Lung (tissue), 12 donors: ENCODE data around the gene SCAANT1. TPM values are rescaled to one million over a fixed set of nuclear protein-coding genes. Genes with fewer than 3 reads are reported as not detected.

Source experiments
- ATAC-seq: fragments of 200-7000 bp; cut with Tn5 transposase; one replicate; pipeline ENCODE4 v1.9.1; 2020; ENCODE audit warnings: moderate number of reproducible peaks; ENCODE audit not compliant: insufficient read depth, low FRiP score
- DNase-seq, 3 donors: peaks; one replicate each; pipeline ENCODE4 v3.0.0-alpha.2; 2013 to 2017
- H3K27ac ChIP-seq, 2 donors: one replicate each; pipeline ENCODE4 v1.5.1; 2013; ENCODE audit warnings: mild to moderate bottlenecking in 2 of 2, moderate library complexity in 2 of 2, control low read depth in 1 of 2, inconsistent platforms in 1 of 2, low read depth in 1 of 2, low read length in 1 of 2
- H3K27me3 ChIP-seq, 3 donors: one replicate each; pipeline ENCODE4 v1.5.1; 2013; ENCODE audit warnings: low read length in 2 of 3; ENCODE audit not compliant: control insufficient read depth in 3 of 3, insufficient read depth in 3 of 3
- H3K36me3 ChIP-seq, 4 donors: one replicate each; pipeline ENCODE4 v1.5.1; 2013; ENCODE audit warnings: low read length in 4 of 4, mild to moderate bottlenecking in 1 of 4, moderate library complexity in 1 of 4; ENCODE audit not compliant: control insufficient read depth in 4 of 4, insufficient read depth in 4 of 4
- H3K4me1 ChIP-seq, 5 donors: one replicate each; pipeline ENCODE4 v1.5.1; 2013; ENCODE audit warnings: low read length in 5 of 5, mild to moderate bottlenecking in 2 of 5, moderate library complexity in 1 of 5; ENCODE audit not compliant: control insufficient read depth in 5 of 5, insufficient read depth in 5 of 5
- H3K4me3 ChIP-seq: one replicate; pipeline ENCODE4 v1.5.1; 2013; ENCODE audit warnings: mild to moderate bottlenecking, control low read depth, moderate library complexity
- H3K9ac ChIP-seq, 2 donors: one replicate each; pipeline ENCODE4 v1.5.1; 2013; ENCODE audit warnings: low read length in 2 of 2, control low read depth in 1 of 2; ENCODE audit not compliant: insufficient read depth in 1 of 2
- H3K9me3 ChIP-seq, 4 donors: one replicate each; pipeline ENCODE4 v1.5.1; 2013; ENCODE audit warnings: low read length in 3 of 4, mild to moderate bottlenecking in 1 of 4, moderate library complexity in 1 of 4; ENCODE audit not compliant: control insufficient read depth in 4 of 4, insufficient read depth in 3 of 4
- WGBS, 2 donors: extraction: QIAGEN DNeasy Blood & Tissue Kit; methylation state at CpG; one replicate each; pipeline ENCODE4 v1.1.7; 2013; 5-methylcytosine and 5-hydroxymethylcytosine counted together
- polyA plus RNA-seq, 2 donors: library from polyadenylated mRNA; stranded (reverse); fragments of 200-250 nt; gene quantifications; one replicate each; pipeline ENCODE4 v1.2.1, GENCODE V29; 2013
- total RNA-seq, 2 donors: library from RNA; depleted of rRNA in 1 of 2; stranded (reverse); fragments of >200 nt in 1 of 2; gene quantifications; one replicate each; pipeline ENCODE4 v1.2.1, GENCODE V29; 2014 to 2021
- TF ChIP-seq, protein P1 (sequence below): IDR thresholded peaks from 2 replicates; pipeline ENCODE4 v1.5.1; 2012; ENCODE audit warnings: mild to moderate bottlenecking; ENCODE audit errors: control extremely low read depth, extremely low read depth
- donor health status: control.
- donor health status: control.
- donor health status: Bipolar disorder and iron deficiency.
- donor health status: healthy.
- donor health status: DM: yes; HTN: yes; CAD: no.

SCAANT1 gene
- total and polyA plus RNA-seq, 4 donors = not detected

DNA sequence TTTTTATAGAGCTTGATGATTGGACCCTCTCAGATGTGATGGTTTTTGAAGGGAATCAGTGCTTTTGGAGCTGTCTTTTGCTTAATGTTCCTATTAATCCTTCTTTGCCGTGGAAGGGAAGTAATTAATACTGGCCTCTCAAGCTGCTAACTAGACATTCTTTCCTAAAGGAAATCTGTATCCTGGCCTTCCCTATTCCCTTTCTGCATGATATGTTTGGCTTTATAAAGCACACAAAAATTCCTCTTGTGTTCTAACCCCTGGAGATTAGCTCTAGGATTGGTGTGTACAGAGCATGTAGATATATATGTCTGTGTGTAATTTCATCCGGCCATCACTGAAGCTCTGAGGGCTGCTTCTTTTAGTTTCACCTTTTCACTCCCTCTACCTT is 41.6 kb downstream of the SCAANT1 start:
- peaks cover 0 to 3% (median 3%) of the 10 kb centered on the region in 5 donors for H3K4me1 ChIP-seq
- H3K27ac ChIP-seq = no peak overlapping the region
- no peak overlapping the region for H3K4me3 ChIP-seq
- H3K27me3 ChIP-seq = no peaks in the 10 kb centered on the region
- TF ChIP-seq, protein P1, sequence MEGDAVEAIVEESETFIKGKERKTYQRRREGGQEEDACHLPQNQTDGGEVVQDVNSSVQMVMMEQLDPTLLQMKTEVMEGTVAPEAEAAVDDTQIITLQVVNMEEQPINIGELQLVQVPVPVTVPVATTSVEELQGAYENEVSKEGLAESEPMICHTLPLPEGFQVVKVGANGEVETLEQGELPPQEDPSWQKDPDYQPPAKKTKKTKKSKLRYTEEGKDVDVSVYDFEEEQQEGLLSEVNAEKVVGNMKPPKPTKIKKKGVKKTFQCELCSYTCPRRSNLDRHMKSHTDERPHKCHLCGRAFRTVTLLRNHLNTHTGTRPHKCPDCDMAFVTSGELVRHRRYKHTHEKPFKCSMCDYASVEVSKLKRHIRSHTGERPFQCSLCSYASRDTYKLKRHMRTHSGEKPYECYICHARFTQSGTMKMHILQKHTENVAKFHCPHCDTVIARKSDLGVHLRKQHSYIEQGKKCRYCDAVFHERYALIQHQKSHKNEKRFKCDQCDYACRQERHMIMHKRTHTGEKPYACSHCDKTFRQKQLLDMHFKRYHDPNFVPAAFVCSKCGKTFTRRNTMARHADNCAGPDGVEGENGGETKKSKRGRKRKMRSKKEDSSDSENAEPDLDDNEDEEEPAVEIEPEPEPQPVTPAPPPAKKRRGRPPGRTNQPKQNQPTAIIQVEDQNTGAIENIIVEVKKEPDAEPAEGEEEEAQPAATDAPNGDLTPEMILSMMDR = no peak
- 62 to 70% methylated on average over 2 of the region's 2 CpGs for WGBS, 2 donors
- no peaks in the 10 kb centered on the region for H3K36me3 ChIP-seq
- no peak overlapping the region for H3K9ac ChIP-seq
- H3K9me3 ChIP-seq = no peaks in the 10 kb centered on the region
- no peak for DNase-seq
- no peak for ATAC-seq

DNA sequence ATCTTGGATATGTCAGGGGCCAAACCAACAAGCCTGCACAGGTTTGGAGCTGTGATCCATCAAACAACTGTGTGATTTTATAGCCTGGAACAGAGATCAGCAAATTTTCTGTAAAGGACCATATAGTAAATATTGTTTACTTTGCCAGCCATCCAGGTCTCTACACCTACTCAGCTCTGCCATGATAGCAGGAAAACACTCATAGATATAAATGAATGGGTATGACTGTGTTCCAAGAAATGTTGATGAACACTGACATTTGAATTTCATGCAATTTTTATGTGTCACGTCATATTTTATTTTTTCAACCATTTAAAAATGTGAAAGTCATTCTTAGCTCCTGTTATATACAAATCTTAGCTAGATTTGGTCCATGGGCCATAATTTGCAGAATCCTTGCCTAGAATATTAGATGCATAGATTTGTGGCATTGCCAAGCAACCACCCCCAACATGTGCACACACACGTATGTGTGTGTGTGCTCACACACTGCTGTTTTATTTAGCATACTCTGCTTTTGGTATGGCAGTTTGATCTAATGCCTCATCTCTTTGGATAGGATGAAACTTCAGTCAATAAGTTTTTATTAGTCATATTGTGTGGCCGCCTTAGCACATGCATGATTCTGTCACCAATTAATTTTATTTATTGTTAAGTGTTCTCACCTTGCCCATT is 42.1 kb downstream of the SCAANT1 start:
- Histone ChIP-seq H3K27me3 (no peaks in the 10 kb centered on the region), H3K4me1 (peaks cover 0 to 4% (median 1%) of the 10 kb centered on the region in 5 donors), H3K27ac (no peak overlapping the region), H3K9me3 (no peaks in the 10 kb centered on the region), H3K9ac (no peak overlapping the region), H3K4me3 (no peak overlapping the region), H3K36me3 (no peaks in the 10 kb centered on the region)
- ATAC-seq = no peak
- TF ChIP-seq, protein P1 = no peak
- 92 to 93% methylated on average over 3 of the region's 3 CpGs for WGBS, 2 donors
- DNase-seq = no peak

DNA sequence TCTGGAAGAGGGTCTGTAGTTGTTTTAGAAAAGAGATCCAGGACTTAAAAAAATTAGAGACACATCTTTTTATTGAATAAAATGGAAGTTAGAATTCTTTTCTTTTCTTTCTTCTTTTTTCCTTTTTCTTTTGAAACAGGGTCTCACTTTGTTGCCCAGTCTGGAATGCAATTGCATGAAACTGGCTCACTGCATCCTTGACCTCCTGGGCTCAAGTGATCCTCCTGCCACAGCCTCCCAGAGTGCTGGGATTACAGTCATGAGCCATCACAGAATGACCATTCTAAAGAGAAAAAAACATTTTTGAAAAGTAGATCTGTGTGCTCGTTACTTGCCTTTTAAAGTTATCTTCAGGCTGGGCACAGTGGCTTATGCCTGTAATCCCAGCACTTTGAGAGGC is 45.0 kb downstream of the SCAANT1 start:
- no peak overlapping the region for H3K27ac ChIP-seq
- peaks cover 0 to 15% (median 7%) of the 10 kb centered on the region in 5 donors for H3K4me1 ChIP-seq
- WGBS, 2 donors = 96 to 100% methylated on average over 1 of the region's 1 CpG
- H3K27me3 ChIP-seq = no peaks in the 10 kb centered on the region
- H3K4me3 ChIP-seq = no peak overlapping the region
- H3K9me3 ChIP-seq = no peaks in the 10 kb centered on the region
- no peaks in the 10 kb centered on the region for H3K36me3 ChIP-seq
- DNase-seq (no peak), ATAC-seq (no peak)
- no peak overlapping the region for H3K9ac ChIP-seq
- TF ChIP-seq, protein P1 = no peak

- H3K9ac ChIP-seq = peak overlapping the region; percentile 20 to 83
- H3K27ac ChIP-seq = peak overlapping the region in 1 of 2 donors; percentile 91
- no peaks in the 10 kb centered on the region for H3K36me3 ChIP-seq
- TF ChIP-seq, protein P1 = no peak
- ATAC-seq (no peak), DNase-seq (no peak)
- peaks cover 3 to 15% (median 7%) of the 10 kb centered on the region in 5 donors for H3K4me1 ChIP-seq
- H3K4me3 ChIP-seq = peak overlapping the region; percentile 93
- 2 to 3% methylated on average over 3 of the region's 3 CpGs for WGBS, 2 donors
- no peaks in the 10 kb centered on the region for H3K9me3 ChIP-seq
- H3K27me3 ChIP-seq = no peaks in the 10 kb centered on the region
Measured at GRCh38 chr3:63864965-63865327, 47.2 kb downstream of the SCAANT1 start.
